ENCODE measurements around the gene MOSPD3. TPM values are rescaled to one million over a fixed set of nuclear protein-coding genes. Genes with fewer than 3 reads are reported as not detected.
A peak's percentile ranks its signal among the peaks of the same experiment; 100 is the strongest.

The MOSPD3 gene
- total and polyA plus RNA-seq, 2 experiments from 2014 or later = 15.3 to 23.5 TPM

GRCh38 chr7:100567751-100568175 lies 44.6 kb upstream of the MOSPD3 start (continued):
- TF ChIP-seq STAT1 (IDR thresholded peaks at IDR 0.05; ENCODE audit: unreplicated experiment) (no peak), ETS1 (IDR thresholded peaks at IDR 0.05) (no peak), CTCF (conservative IDR thresholded peaks at IDR 0.05; ENCODE audit: low read depth in 2 of 2) (no peak), EZH2phosphoT487 (IDR thresholded peaks at IDR 0.05; ENCODE audit: unreplicated experiment) (no peak), ZNF114 (CRISPR knock-in tag; IDR thresholded peaks at IDR 0.05) (no peak), CREB1 (CRISPR knock-in tag; IDR thresholded peaks at IDR 0.05; ENCODE audit: low read depth) (no peak), NANOG (IDR thresholded peaks at IDR 0.05; ENCODE audit: borderline replicate concordance) (no peak), REST (IDR thresholded peaks at IDR 0.05; ENCODE audit: unreplicated experiment) (no peak), JUNB (IDR thresholded peaks at IDR 0.05; ENCODE audit: unreplicated experiment) (no peak), POLR2AphosphoS5 (IDR thresholded peaks at IDR 0.05; ENCODE audit: low read depth) (no peak), ZNF331 (CRISPR knock-in tag; IDR thresholded peaks at IDR 0.05; ENCODE audit: low read depth) (no peak)

- H3K4me1 ChIP-seq (ENCODE audit: insufficient read depth) = peaks cover 36% of the 10 kb centered on the region
- ATAC-seq (no peak), DNase-seq (ENCODE audit: low spot score) (no peak)
- H3K27me3 ChIP-seq (ENCODE audit: insufficient read depth) = peaks cover 13% of the 10 kb centered on the region; the same call in 1 of the 2 replicates
- no peaks in the 10 kb centered on the region for H3K79me2 ChIP-seq (replicated peaks; ENCODE audit: insufficient read depth)
- peaks cover 42% of the 10 kb centered on the region for H3K27me3 Mint-ChIP-seq (ENCODE audit: insufficient read depth, low read depth, poor library complexity)
- H3F3A ChIP-seq (replicated peaks; ENCODE audit: low read depth) = peaks cover 12% of the 10 kb centered on the region; the same call in 1 of the 2 replicates
- no peaks in the 10 kb centered on the region for H3K36me3 ChIP-seq (ENCODE audit: insufficient read depth)
- peaks cover 4% of the 10 kb centered on the region for H3K36me3 Mint-ChIP-seq (ENCODE audit: low read depth)
- H3K4me1 Mint-ChIP-seq = peaks cover 47% of the 10 kb centered on the region
- H3K27ac Mint-ChIP-seq = no peak overlapping the region
- H3K9me2 ChIP-seq (ENCODE audit: insufficient read depth) = no peaks in the 10 kb centered on the region
- H3K4me3 Mint-ChIP-seq = peak overlapping the region; percentile 67; the same call in 1 of the 3 replicates
- H3K4me2 ChIP-seq = 0 out of 2 replicates have a peak overlapping the region, but pooled peaks have one; percentile 89
- H3K4me3 ChIP-seq = no peak overlapping the region
- H3K27ac ChIP-seq (ENCODE audit: low read depth) = no peak overlapping the region
- no peak overlapping the region for H2AFZ ChIP-seq
- no peaks in the 10 kb centered on the region for H4K20me1 ChIP-seq (replicated peaks; ENCODE audit: insufficient read depth)
- no peaks in the 10 kb centered on the region for H3K9me3 Mint-ChIP-seq
- TF ChIP-seq ZNF114 (CRISPR knock-in tag; IDR thresholded peaks at IDR 0.05) = no peak
- TF ChIP-seq JUNB (IDR thresholded peaks at IDR 0.05; ENCODE audit: unreplicated experiment) = no peak
- TF ChIP-seq ZNF462 (CRISPR knock-in tag; IDR thresholded peaks at IDR 0.05) = no peak
- TF ChIP-seq EZH2phosphoT487 (IDR thresholded peaks at IDR 0.05; ENCODE audit: unreplicated experiment) = no peak
- TF ChIP-seq POLR2AphosphoS5 (IDR thresholded peaks at IDR 0.05; ENCODE audit: low read depth) = no peak
Observed at GRCh38 chr7:100568176-100568895, 44.0 kb upstream of the MOSPD3 start.

Data from GM23338 (cell line).